Activated CD8-positive, alpha-beta memory T cell treated with anti-CD3 and anti-CD28 coated beads for 48 hours (primary cell): ENCODE data around the gene P2RY6.
"Not testable (repeated sequence)": the region's sequence is repeated elsewhere in the genome, so short reads cannot be mapped to it uniquely, and the experiment has no call there.

Experiments
- DNase-seq, 3 experiments: peaks; one replicate each; pipeline ENCODE4 v3.0.0-alpha.2; 2020; ENCODE audit warnings: low read depth in 2 of 3, low spot score in 2 of 3

Gene P2RY6, protein sequence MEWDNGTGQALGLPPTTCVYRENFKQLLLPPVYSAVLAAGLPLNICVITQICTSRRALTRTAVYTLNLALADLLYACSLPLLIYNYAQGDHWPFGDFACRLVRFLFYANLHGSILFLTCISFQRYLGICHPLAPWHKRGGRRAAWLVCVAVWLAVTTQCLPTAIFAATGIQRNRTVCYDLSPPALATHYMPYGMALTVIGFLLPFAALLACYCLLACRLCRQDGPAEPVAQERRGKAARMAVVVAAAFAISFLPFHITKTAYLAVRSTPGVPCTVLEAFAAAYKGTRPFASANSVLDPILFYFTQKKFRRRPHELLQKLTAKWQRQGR

DNA sequence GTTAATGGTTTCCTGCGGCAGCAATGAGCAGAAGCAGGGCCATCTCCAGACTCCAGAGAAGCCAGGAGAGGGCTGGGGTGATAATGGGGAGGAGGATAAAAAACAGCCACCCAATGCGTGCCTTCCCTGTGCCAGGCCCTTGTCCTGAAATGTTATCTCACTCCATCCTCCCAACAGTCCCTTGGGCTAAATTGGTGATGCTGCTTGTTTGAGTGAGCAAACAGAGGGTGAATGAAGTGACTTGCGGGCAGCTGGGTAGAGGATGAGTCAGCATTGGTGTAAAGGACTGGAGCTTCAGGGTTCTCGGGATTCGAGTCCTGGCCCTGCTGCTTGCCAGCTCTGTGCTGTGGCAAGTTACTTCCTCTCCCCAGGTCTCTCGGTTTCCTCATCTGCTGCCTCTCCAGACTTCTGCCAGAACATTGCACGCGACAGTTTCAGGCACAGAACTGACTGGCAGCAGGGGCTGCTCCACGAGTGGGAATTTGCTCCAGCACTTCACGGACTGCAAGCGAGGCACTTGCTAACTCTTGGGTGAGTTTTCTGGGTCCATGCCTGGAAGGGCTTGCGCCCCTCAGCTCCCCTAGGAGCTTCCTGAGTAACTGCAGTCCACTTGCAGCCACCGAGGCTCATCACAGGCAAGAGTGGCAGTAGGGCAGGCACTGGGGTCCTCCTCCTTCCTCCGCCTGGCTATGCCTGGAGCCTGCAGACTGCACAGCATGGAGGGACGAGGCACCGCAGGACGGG is at the start of gene P2RY6:
Gene P2RY6, plus strand, starts transcription at position 403 of the 744 bp plus-strand sequence. CDS start 24,181 bp downstream, outside the sequence.
- DNase-seq, result no peak

DNA sequence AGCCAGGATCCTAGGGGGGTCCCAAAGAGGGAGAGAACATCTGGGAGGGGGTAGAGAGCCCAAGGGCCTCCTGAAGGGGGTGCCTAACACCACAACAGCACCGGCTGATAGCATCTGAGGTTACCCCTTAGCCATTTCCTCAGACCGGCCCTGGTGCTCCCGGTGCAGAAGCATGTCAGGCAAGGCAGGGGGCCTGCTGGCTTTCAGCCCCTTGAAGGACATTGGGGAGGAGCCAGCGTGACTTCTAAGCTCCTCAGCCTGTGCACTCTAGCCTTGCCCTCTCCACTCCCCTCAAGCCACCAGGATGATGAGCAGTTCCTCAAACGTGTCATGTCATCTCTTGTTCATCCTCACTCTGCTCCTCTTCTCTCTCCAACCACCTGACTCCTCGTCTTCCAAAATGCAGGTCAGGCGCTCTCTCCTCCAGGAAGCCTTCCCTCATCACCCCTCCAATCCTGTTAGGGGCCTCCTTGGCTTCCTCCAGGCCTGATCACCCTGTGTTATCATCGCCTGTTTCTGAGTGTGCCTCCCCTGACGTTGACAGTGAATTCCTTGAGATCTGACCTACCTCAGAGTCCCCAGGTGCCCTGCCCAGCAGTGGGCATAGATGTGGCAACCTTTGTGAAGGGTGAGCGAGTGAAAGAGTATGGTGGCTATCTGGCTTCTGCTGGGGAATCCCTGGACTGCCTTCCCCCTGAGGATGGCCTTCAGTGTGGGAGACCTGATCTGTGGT is 48.0 kb upstream of the P2RY6 start:
- DNase-seq, result no peak

DNA sequence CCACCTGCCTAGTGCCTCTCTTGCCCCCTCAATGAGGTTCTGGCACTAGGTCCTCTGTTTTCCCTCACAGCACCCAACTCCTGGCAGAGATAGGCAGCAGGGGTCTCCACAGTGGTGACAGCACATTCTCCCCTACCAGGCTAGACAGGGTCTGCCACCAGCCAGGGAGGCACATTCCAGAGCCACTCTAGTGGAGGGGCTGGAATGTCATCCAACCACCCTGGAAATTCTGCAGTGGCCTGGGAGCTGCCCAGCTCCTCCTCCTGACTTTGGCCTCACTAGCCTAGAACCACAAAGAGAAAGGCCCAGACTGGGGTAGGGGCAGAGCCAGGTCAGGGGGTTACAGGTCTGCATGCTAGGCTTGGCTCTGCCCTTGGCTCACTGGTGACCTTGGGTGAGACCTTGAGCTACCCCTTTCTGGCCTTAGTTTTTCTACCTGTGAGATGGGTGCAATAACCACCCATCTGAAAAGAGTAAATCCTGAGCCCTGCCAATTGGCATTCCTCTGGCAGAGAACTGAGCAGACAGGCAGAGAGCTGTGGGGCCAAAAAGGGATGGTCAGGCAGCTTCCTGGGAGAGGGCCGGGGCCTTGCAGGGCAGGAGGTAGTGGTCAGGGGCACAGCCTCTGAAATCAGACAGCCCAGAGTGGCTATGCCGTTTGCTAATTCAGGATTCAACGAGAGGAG is 47.0 kb upstream of the P2RY6 start:
- DNase-seq, result no peak

DNA sequence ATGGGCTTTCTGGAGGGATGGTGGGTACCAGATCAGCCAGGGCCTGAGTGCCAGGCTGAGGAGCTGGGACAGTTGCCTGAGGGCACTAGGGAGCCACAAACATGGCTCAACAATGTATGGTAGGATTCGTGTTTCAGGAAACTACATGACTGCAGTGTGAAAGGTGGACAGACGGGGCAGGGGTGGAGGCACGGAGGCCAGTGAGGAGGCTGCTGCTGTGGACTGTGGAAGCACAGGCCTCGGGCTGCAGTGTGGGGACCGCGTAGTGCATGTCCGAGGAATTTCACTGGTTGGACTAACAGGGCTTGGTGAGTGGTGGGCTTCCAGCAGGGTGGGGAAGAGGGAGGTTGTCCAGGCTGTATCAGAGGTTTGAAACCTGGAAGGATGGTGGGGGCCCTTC is 46.3 kb upstream of the P2RY6 start:
- DNase-seq, result no peak

DNA sequence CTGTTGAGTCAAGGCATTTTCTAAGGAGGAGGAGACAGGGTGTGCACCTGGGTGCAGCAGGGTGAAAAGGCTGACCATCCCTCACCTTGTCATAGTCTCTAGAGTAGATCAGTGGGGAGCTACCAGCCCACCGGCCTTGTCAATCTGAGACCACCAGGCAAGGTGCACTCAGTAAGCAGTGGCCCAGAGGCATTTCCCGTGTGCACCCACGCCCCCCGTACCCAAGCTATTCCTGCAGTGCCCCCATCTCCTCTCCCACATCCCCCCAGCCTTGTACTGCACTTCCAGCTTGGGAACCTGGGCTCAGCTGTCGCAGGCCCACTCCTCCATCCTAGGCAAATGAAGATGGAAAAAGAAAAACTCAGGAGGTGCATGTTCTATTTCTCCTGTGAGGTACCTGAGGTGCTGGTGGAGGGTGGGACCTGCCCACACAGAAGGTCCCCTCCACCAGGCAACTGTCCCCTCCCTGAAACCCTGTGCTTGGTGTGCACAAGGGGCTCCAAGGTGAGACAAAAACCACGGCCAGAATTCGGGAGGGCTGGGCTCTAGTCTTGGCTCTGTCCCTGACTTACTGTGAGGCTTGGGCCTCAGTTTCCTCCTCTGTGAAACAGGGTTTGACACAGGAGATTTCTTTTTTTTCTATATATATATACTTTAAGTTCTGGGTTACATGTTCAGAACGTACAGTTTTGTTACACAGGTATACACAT is 45.7 kb upstream of the P2RY6 start:
- DNase-seq, result no peak

DNA sequence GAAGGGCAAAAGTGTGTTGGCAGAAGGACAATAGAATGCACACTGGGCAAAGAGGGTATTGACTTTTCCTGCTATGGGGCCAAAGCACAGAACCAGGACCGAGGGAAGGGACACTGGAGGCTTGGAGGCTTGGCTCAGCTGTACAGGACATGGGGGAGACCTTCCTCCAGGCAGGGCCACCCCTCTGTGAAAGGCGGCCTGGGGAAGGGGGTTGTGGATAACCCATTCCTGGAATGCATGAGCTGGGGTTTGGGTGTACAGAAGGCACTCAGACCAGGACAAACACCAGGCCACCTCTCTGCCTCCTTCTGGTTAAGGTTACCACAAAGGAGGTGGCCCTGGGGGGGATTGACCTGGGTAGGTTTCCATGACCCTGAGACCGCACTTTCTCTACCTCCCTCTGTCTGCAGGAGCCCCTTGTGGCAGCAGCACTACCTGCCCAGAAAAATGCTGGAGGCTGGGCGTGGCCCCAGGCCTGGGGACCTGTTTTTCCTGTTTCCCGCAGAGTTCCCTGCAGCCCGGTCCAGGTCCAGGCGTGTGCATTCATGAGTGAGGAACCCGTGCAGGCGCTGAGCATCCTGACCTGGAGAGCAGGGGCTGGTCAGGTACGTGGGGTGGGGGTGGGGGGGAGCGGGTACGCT is 44.4 kb upstream of the P2RY6 start:
- no peak for DNase-seq

DNA sequence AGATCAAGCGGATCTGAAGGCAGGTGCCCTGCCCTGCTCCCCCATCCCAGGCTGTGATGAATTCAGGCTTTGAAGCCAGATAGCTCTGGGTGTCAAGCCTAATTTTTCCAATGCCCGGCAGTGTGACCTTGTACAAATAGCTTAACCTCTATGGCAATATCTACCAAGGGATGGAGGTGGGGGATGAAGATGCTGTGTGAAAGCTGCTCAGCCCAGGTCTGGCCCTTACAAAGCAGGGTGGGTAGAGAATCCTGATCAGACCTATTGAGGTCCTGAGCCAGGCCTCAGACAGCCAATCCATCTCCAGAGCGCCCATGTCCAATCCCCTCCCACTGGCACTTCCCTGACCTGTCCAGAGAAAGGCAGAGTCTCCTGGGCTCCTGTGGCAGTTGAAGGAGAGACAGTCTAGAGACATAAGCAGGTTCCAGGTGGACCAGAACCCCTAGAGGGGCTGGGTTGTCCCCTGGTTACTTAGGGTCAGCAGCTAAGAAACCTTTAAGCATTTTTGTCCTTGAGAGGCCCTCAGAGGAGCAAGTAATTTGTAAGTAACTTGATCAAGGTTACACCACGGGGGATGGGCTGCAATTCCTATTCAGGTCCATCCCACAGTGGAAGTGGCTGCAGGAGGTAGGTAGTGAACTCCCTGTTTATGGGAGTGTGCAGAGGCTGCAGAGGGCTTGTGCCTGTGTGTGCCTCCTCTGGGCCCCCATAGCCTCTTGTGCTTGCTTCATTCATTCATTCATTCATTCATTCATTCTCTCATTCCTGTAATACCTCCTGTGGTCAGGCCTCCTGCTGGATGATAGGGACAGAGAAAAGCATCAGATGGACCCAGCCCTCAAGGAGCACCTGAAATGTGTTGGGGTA is 43.6 kb upstream of the P2RY6 start:
- no peak for DNase-seq

DNA sequence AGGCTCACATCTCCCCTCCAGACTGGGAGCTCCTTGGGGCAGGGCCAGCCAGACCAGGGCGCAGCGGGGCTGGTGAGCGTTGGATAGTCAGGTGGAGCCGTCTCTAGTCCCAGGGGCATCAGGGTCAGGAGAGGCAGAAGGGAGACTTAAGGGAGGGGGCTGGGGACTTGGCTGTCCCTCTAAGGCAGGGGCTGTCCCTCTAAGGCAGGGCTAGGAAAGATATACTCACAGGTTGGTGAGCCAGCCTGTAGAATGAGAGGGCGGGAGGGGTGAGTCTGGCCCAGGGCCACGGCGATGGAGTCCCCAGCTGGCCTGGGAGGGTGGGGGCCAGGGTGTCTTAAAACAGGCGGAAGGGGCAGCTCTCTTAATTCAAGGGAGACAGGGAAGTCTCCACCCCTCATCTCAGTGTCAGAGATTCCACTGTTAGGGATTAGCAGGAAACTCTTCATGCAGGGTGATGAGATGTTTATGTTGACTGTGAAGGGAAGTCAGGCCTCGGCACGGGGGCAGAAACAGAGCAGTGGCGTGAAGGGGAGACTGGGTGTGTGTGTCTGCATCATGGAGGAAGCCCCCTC is 42.7 kb upstream of the P2RY6 start:
- DNase-seq, result no peak

DNA sequence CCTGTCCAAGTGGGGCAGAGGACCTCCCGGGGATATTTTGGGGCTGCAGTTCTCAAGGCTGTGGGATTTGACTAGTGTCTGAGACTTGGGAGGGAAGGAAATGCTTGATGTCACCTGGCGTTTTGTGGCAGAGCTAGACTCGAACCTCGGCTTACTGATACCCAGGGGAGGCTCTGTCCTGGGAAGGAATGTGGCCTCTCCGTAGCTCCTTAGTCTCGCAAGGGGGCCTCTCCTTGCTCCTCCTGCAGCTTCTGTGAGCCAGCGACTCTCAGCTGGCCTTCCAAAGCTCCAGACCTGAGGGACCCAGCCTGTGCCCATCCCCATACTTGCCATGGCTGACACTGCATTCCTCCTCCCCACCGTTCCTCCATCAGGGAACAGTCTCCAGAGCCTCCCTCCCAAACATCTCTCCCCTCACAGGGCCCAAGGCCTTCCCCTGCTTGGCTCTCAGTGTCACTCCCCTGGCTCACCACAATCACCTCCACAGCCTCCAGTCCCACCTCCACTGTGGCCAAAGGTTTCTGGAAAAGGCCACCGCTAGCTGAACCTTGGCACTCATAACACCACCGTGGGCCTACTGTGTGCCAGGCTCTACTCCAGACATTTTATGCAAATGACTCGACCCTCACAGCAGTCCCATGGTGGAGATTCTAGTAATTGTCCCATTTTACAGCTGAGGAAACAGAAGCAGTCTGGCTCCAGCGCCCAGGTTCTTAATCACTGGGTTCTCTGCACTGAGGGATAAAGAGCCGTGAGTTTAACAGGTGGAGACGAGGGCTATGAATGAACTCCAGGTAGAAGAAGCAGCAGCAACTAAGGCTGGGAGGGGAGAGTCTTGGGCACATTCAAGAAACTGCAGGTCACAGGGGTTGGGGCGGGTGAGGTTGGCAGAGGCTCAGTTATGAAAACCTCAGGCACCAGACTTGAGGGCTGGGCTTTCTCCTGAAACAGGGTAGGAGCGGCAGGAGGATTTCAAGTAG is 42.0 kb upstream of the P2RY6 start:
- DNase-seq, result no peak

DNA sequence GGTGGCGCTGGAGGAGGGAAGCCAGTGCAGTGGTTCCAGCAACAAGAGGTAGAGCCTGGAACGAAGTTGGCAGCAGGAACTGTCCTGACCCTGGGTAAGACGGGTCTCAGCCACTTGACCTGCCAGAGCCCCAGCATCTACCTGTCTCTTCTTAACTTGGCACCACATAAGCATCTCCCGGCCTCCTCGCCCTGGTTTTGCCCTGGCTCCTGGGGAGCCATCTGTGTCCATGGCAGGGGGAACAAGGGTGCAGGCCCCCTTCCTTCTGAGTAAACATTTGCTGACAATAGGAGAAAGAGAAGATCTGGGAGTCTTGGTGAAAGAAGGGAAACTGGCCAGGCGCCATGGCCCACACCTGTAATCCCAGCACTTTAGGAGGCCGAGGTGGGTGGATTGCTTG is 41.2 kb upstream of the P2RY6 start:
- DNase-seq, result no peak

DNA sequence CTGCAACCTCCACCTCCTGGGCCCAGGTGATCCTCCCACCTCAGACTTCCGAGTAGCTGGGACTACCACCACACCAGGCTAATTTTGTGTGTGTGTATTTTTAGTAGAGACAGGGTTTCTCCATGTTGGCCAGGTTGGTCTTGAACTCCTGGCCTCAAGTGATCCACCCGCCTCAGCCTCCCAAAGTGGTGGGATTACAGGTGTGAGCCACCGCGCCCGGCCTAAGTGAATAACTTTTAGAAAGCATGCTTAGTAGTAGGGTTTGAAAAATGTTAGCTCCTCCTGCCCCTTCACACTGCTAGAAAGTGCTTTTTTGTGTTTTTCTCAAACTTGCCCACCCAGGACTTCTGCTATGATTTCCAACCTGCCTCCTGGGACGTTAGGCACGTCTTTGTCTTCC is 39.7 kb upstream of the P2RY6 start:
- not testable (repeated sequence) for DNase-seq

DNA sequence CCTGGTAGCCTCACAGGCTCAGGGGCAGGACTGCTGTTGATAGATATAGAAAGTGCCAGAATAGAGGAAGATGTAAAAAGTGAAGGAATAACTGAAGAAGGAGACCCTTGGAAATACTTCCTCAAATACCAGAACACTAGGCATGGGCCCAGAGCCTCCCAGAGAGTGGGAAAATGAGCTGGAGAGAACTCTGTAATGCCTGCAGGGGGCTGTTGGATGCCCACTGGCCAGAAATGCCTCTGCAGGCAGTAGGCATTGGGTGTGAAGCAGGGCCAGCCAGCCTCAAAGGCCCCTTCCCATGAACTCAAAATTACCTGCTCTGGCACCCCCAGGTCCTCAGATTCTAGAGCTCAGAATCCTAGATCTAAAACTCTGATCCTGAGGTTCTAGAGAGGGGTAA is 38.9 kb upstream of the P2RY6 start:
- no peak for DNase-seq

DNA sequence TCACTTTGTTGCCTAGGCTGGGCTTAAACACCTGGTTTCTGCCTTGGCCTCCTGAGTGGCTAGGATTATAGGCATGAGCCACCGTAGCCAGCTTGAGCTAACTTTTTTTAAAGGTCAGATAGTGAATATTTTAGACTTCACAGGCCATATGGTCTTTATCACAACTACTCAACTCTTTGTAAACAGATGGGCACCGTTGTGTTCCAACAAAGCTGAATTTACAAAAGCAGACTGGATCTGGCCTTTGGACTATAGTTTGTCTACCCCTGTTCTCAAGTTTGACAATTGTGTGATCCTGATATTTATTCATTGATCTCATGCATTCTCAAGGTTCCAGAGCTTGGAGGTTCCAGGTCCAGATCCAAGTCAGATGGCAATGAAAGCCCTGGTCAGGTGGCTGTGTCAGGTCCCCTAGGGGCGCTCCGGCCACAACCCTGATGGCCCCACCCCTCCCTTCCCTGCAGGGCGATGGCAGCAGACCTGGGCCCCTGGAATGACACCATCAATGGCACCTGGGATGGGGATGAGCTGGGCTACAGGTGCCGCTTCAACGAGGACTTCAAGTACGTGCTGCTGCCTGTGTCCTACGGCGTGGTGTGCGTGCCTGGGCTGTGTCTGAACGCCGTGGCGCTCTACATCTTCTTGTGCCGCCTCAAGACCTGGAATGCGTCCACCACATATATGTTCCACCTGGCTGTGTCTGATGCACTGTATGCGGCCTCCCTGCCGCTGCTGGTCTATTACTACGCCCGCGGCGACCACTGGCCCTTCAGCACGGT is 38.3 kb upstream of the P2RY6 start:
- no peak for DNase-seq

DNA sequence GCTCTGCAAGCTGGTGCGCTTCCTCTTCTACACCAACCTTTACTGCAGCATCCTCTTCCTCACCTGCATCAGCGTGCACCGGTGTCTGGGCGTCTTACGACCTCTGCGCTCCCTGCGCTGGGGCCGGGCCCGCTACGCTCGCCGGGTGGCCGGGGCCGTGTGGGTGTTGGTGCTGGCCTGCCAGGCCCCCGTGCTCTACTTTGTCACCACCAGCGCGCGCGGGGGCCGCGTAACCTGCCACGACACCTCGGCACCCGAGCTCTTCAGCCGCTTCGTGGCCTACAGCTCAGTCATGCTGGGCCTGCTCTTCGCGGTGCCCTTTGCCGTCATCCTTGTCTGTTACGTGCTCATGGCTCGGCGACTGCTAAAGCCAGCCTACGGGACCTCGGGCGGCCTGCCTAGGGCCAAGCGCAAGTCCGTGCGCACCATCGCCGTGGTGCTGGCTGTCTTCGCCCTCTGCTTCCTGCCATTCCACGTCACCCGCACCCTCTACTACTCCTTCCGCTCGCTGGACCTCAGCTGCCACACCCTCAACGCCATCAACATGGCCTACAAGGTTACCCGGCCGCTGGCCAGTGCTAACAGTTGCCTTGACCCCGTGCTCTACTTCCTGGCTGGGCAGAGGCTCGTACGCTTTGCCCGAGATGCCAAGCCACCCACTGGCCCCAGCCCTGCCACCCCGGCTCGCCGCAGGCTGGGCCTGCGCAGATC is 37.5 kb upstream of the P2RY6 start:
- no peak for DNase-seq

DNA sequence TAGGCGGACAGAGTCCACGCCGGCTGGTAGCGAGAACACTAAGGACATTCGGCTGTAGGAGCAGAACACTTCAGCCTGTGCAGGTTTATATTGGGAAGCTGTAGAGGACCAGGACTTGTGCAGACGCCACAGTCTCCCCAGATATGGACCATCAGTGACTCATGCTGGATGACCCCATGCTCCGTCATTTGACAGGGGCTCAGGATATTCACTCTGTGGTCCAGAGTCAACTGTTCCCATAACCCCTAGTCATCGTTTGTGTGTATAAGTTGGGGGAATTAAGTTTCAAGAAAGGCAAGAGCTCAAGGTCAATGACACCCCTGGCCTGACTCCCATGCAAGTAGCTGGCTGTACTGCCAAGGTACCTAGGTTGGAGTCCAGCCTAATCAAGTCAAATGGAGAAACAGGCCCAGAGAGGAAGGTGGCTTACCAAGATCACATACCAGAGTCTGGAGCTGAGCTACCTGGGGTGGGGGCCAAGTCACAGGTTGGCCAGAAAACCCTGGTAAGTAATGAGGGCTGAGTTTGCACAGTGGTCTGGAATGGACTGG is 36.8 kb upstream of the P2RY6 start:
- DNase-seq, result no peak

DNA sequence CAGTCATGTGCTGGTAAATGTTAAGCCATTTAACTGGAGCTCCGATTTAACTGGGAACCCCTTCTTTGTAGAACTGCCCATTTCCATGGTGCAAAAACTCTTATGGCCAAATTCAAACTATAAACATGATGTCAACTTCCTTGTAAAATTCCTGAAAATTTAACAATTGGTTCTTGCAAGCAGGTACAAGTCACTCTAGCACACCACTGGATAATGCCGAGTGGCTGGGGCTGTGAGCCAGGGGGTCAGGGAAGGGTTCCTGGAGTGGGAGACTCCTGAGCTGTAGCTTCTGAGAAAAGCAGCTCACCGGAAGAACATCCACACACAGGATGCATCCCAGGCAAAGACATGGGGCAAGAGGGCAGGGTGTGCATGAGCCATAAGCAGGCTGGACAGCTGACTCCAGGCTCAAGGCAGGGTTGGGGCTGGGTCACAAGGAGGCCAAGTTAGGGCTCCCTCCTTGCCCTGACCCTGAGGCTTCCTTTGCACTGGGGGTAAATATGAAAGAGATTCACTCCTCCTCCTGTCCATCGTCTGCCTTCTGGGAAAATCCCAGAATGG is 35.9 kb upstream of the P2RY6 start:
- no peak for DNase-seq
